HS-5 (cell line): ENCODE results near the gene NDUFB5.

ENCODE experiments used
- DNase-seq: peaks from one replicate; pipeline ENCODE4 v3.0.0-alpha.2; 2012; ENCODE audit warnings: low read depth

Gene NDUFB5

DNA sequence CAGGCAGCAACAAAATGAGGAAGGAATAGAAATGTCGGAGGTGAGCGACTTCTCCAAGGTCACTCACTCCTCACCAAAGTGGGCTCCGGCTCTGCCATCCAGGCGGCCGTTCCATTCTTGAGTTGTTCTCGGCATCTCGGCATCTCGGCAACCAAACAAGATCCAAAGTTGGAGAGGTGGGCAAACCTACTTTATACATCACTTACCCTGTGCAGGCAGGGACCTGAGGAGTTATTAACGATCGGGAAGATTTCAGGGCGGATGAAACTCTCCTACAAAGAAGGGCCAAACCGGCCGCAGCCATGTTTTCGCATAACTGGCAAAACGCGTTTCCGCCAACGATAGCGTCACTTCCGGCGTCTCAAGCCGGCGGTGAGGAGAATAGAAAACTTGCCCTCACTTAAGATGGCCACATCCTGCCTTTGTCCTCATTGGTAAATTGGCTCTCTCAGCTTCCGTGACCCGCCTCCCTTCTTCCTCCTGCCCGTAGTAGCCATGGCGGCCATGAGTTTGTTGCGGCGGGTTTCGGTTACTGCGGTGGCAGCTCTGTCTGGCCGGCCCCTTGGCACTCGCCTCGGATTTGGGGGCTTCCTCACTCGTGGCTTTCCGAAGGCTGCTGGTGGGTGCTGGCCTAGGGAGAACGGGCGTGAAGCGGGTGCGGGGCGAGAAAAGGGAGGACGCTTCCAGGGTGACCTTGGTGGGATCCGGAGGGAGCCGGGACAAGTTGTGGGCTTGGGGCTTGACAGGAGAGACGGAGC, at the start of gene NDUFB5, which contains the start of gene MRPL47:
Gene NDUFB5, plus strand, starts transcription at position 474 of the 758 bp plus-strand sequence. Its CDS starts 22 bp downstream, at position 496.
Gene MRPL47, minus strand, starts transcription at position 318 of the 758 bp plus-strand sequence. Its CDS starts 14 bp downstream, at position 304.
- DNase-seq = peak; percentile 87

DNA sequence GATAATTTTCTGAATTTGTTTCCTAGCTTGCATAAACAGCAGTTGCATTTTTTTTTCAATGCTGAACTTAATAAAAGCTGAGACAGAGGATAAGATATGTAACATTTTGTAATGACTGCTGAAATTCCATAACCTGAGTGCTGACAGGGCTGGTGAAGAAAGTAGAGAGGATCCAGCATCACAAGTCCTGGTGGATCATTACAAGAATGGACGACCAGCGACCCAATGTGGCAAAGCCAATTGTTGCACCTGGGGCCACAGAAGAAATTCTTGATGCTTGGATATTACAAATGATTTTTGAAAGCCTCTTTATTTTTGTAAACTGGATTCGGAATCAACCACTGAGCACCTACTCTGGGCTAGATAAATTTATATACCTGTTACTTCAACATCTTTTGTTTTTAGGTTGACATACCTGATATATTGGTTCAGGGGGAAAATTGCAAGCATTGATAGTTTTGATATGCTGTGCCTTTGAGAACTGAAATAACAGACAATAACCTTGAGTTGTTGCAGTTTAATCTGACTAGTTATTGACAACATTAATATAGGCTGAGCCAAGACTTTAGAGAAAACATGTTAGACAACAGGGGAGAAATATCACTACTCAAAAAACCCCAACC, 45.7 kb upstream of the NDUFB5 start:
- peak; percentile 28 for DNase-seq

DNA sequence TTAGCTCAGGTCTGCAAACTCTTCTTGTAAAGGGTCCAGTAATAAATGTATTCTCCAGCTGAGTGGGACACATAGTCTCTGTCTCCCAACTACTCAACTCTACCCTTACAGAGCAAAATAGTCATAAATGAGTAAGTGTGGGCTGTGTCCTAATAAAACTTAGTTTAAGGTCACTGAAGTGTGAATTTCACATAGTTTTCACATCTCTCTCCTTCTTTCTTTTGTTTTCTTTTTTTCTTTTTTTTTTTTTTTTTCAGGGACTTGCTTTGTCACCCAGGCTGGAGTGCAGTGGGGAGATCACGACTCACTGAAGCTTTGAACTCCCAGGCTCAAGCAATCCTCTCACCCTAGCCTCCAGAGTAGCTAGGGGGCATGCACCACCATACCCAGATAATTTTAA, 43.8 kb upstream of the NDUFB5 start:
- no peak for DNase-seq

DNA sequence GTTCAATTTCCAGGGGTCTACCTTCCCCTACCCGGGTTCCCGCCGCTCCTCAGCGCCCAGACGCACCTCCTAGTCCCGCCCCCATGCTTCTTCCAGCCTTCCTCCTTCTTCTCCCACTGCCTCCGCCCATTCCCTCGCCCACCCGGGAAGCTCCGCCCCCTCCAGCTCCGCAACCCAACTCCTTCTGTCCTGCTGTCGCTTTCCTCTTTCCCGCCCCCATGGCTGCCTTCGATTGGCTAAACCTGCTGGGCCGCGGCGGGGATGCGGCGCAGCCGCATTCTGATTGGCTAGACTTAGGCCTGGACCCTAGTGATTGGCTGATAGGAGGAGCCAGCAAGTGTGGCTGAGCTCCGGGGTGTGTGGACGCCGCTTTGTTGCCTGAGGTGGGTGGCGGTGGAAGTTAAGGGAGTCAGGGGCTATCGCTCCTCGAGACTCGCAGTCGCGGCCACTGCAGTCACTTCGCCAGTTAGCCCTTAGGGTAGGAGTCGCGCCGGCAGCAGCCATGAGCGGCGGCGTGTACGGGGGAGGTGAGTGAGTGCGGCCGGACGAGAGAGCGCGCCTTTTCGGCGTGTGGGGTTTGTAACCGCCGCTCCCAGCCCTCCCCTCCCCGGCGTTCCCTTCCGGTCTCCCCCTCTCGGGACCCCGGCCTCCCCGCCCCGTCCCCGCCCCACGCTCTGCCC, 41.9 kb upstream of the NDUFB5 start, which contains the start of gene ACTL6A:
Gene ACTL6A, plus strand, starts transcription at position 336 of the 680 bp plus-strand sequence. Its CDS starts 167 bp downstream, at position 503.
- DNase-seq = peak; percentile 98

DNA sequence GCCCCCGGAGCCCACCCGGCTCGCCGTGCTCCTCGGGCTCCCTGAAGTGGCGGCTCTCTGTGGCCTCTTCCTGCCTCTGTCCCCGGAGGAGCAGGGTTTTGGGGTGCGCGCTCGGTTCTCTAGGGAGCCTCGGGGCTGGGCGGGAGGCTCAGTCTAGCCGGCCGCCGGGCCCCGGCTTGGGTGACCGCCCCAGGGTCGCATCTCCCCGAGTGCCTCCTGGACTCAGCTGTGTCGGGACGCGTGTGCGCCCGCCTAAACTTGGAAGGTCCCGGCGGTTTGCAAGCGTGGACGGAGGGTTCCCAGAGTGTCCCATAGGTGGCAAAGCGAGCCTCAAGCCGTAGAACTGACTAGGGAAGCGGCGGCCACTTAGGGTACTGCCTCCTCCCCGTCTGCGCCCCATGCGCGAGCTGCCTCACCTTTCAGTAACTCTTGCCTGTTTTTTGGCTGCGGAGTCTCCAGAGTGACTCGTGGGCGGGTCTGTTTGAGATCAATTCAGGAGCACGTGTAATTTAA, 41.3 kb upstream of the NDUFB5 start:
- peak; percentile 38 for DNase-seq

DNA sequence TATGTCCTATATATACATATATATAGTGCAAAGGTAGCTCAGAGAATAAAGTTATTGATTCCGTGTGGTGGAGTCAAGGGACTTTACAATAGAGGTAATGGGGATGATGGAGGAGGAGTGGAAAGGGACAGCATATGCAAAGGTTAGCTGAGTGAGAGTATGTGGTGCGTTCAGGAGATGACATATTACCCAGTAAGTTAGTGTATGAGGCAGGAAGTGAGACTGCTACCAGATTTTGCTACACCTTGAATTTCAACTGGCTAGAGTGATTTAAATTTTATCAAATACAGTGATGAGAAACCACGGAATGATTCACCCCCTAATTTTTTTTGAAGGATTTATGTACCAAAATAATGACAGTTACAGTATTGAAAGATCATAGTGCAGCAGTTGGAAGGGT, 39.1 kb upstream of the NDUFB5 start:
- no peak for DNase-seq

DNA sequence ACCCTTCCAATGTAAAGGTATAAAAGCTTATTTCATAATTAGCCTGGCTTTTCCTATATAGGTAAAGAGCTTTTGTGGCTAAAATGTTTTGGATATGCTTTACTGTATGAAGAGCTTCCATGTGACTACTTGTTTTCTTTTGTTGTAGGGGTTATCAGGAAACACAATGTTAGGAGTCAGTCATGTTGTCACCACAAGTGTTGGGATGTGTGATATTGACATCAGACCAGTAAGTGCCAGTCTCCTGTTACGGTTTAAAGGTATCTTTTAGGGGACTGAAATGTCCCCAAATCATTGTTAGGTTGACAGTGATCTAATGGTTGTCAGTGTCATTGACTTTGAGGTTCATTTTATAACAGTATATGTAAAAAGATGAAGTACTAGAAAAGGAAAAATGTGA, 23.6 kb upstream of the NDUFB5 start:
- no peak for DNase-seq

DNA sequence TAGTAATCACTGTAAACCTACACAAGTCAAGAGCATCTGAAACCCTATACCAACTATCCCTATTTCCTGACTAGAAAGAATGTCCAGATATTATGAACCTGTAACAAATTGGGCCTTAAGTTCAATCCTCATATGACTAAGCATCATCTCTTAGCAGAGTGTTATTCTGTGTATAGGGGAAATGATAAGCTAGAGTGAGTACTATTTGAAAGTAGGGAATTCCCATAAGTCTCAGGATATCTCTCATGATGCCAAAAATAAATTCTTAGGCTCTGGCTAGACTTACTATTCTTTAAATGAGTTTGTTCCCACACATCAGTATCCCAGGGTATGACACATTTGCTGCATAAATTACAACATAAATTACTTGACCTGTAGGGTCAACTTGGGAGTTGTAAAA, 15.5 kb upstream of the NDUFB5 start:
- no peak for DNase-seq

DNA sequence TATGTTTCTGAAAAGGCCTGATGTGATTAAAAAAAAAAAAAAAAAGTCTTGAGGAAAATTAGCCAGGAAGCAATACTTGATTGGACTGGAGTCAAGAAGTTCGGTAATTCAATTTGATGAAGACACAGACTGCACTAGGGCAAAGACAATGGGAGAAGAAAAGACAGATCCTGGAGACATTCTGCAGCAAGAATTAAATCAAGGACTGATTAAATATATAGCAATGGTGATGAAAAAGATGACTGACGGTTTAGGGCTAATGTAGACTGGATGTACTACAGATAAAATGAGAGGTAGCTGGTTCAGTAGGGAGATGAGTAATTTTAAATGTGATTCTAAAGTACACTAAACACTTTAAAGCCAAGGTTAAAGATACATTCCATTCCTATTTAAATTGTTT, 13.9 kb upstream of the NDUFB5 start:
- DNase-seq = no peak

DNA sequence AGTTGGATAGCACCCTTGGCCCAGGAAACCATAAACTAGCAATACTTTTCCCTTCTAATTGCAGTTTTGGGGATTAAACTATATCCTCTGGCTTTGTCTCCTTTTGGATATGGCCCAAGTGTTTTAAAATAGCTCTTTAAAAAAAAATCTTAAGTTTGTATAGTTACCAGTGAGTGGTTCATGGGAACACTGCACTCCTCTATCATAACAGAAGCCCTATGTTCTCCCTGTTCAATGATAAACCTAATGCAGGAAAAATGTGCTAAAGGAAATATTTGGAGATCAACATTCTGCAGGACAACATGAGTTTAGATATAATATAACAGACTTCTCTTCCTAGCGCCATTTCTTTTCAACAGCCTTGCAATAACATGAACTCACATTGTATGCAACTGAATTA, 13.3 kb upstream of the NDUFB5 start:
- DNase-seq = no peak

DNA sequence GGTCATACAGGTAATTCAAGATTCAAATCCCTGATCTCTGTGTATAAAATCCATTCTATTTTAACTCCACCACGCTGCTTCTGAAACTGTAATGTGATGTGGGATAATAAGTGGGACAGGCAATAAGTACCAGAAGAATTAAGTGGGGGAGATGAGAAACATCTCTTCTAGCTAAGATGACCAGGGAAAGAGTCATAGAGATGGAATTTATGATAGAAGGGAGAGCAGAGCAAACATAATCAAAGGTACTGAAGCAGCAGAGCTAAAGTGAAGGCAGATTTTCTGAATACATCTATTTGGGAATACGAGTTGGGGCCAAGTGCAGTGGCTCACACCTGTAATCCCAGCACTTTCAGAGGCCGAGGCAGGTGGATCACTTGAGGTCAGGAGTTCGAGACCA, 5.1 kb upstream of the NDUFB5 start:
- DNase-seq = no peak

DNA sequence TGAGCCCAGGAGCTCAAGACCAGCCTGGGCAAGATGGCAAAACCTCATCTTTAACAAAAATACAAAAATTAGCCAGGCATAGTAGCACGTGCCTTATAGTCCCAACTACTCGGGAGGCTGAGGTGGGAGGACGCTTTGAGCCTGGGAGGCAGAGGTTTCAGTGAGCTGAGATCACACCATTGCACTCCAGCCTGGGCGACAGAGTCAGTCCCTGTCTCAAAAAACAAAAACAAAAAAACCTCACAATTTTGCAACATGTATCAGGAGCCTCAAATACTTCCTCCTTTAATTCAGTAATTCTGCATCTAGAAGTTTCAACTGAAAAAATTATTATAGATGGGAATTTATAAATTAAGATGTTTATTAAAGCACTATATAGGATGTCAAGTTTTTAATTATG, 1.3 kb upstream of the NDUFB5 start:
- no peak for DNase-seq

DNA sequence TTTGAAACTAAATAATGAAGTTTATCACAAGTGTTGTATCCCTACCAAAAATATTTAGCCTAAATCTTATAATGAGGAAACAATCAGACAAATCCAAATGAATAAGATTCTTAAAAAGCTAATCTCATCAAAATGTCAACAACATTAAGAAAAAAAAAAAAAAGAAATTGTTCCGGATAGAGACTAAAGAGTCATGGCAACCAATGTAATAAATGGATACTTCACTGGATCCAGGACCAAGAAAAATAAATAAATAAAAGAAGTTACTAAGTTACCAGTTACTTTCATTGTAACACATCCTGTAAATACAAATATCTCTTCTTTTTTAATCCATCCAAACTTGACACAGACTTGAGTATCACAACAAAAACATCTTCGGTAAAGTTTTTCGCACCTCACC, 763 bp upstream of the NDUFB5 start:
- DNase-seq = no peak

DNA sequence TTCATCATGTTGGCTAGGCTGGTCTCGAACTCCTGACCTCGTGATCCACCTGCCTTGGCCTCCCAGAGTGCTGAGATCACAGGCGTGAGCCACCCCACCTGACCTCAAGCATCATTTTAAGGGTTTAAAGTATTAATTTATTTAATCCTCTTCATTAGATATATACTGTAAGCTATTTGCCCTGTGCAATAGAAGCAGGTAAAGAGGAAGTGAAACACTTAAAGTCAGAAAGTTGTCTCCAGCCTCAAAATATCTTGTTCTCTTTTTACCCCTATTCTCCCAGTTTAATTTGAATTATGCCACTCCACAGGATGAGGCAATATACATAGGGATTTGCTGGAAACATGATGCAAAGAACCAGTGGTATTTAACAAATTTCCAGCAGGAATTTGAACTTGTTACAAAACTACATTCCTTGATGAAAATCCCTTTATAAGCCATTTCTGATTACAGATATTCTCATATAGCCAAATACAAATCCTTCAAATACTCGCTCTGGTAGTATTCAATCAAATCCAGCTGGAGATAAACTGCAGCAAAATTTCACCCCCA, 2.0 kb downstream of the NDUFB5 start:
- no peak for DNase-seq

DNA sequence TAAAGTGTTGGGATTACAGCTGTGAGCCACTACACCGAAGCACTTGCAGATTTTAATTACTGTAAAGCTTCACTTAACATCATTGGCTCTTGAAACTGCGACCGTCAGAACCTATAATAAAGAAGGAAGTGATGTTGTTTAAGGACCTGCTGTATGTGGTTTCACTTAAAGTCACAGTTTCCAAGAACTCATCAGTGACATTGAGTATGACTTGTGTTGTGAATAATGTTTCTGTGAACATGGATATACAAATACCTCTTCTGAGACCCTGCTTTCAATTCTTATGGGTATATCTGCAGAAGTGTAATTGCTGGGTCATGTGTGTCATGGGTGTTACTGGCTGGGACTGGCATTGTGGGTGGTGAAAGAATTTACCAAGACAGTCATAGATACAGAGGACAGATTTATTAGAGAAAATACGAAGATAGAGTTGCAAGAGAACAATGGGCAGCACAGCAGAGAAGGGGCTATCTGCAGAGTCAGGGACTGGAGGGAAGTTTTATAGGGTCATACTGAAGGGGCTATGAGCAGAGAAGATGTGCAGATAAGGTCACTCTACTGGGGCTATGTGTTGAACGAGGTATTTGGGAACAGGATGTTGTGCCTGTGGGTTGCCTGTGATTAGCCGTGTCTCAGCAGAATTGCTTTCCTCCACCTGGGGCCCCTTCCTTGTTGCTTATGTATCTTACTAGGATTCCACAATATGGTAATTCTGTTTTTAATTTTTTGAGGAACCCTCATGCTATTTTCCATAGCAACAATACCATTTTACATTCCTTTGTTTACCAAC, 4.5 kb downstream of the NDUFB5 start:
- DNase-seq = no peak

DNA sequence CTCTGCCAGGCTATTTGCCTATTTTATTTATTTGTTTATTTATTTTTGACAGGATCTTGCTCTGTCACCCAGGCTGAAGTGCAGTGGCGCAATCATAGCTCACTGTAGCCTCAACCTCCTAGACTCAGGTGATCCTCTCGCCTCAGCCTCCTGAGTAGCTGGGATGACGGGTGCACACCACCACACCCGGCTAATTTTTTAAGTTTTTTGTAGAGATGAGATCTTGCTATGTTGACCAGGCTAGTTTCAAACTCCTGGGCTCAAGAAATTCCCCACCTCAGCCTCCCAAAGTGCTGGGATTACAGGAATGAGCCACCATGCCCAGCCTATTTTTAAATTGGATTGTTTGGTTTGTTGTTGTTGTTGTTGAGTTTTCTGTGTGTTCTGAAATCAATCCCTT, 5.5 kb downstream of the NDUFB5 start:
- DNase-seq = no peak

DNA sequence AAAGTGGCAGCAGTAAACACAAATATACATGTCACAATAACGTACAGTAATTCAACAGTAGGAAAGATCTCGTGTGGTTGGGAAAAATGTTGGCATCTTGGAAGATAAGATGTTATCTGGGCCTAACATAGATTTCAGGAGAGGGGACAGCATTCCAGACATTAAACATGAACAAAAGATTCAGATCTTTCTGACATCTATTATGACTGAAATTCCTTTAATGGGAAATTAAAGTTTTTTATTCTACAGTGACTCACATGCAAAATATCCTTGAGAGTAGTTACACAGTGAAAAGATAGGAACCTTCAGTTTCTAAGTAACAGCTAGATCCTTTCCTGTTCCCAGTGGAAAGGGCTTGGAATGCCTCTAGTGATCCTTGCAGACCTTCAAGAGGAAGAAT, 9.2 kb downstream of the NDUFB5 start:
- DNase-seq = peak; percentile 29

DNA sequence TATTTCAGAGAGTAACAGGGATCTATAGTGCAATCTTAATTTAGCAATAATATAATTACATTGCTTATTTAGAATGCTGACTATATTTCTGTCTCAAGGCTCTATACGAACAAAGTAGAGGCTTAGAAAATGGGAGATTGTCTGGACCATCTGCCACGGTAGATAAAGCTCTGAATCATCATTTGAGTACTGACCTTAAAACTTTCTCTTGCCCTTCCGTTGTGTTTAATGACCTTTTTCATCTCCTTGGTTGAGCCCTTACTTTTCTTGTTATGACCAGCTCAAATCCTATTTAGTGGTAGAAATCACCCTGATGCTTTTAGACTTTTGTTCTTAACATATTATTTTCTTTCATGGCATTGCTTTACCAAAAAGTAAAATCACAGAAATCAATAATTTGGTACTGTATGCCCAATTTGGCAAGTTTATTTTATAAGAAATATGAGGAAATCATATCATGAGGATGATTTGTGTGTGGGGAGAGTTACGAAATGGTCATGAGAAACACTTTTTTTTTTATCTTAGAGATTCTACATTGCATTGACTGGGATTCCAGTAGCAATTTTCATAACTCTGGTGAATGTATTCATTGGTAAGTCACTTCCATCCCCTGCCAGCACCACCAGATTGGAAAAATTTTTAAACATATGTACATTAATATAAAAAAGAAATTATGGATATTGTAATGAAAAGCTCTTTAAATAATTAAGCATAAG, 11.0 kb downstream of the NDUFB5 start:
- no peak for DNase-seq

DNA sequence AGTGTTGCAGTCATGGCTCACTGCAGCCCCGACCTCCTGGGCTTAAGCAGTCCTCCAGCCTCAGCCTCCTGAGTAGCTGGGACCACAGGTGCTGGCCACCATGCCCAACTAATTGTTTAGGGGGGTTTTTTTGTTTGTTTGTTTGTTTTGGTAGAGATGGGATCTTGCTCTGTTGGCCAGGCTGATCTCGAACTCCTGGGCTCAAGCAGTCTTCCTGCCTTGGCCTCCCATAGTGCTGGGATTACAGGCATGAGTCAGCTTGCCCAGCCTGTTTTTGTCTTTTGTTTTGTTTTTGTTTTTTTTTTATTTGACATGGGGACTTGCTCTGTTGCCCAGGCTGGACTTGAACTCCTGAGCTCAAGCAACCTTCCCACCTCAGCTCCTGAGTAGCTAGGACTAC, 17.4 kb downstream of the NDUFB5 start:
- no peak for DNase-seq

DNA sequence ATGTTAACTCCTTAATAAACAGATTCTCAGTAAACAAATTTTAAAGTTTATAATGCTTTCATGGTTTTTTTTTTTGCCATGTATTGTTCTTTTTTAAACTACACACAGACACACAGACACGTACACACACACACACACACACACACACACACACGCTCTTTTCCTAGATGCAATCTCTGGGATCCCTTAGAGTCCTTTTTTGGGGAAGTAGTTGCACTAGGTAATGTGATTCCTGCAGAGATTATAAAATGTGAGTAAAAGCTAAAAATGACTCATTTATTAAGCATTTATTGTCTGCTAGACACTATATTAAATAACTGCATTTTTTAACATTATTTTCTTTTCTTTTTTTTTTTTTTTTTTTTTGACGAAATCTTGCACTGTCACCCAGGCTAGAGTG, 19.9 kb downstream of the NDUFB5 start:
- no peak for DNase-seq
